Chondrocyte (in vitro differentiated cells): ENCODE data around the gene ANGPTL7. TPM values are rescaled to one million over a fixed set of nuclear protein-coding genes. Genes with fewer than 3 reads are reported as not detected.

Experiments used
- DNase-seq: peaks from one replicate; pipeline ENCODE4 v3.0.0; 2021; ENCODE audit warnings: mixed read lengths, low spot score
- H3K27ac Mint-ChIP-seq: one replicate; pipeline ENCODE4 v1.8.0; 2021; ENCODE audit warnings: mild to moderate bottlenecking, moderate library complexity, mixed read lengths; ENCODE audit not compliant: unreplicated experiment
- H3K27me3 Mint-ChIP-seq: 2 replicates; pipeline ENCODE4 v1.8.0; 2021; ENCODE audit warnings: low read depth, mixed read lengths
- H3K36me3 Mint-ChIP-seq: 2 replicates; pipeline ENCODE4 v1.8.0; 2021; ENCODE audit warnings: low read depth, mixed read lengths
- H3K4me1 Mint-ChIP-seq: 2 replicates; pipeline ENCODE4 v1.8.0; 2021; ENCODE audit warnings: low read depth, mild to moderate bottlenecking, mixed read lengths
- H3K4me3 Mint-ChIP-seq: one replicate; pipeline ENCODE4 v1.8.0; 2021; ENCODE audit warnings: mild to moderate bottlenecking, moderate library complexity, mixed read lengths; ENCODE audit not compliant: unreplicated experiment
- H3K9me3 Mint-ChIP-seq: 2 replicates; pipeline ENCODE4 v1.8.0; 2021; ENCODE audit warnings: low read depth, mixed read lengths
- CTCF ChIP-seq: fragments of 200-600 bp; sonication (generic); IDR thresholded peaks from 2 replicates; pipeline ENCODE4 v1.5.0; 2021; ENCODE audit warnings: antibody characterized with exemption, mild to moderate bottlenecking, moderate library complexity
- total RNA-seq: library from RNA; stranded (reverse); gene quantifications from 3 replicates; pipeline ENCODE4 v1.2.1, GENCODE V29; 2021

Gene ANGPTL7
- total RNA-seq, 1 donor from 2014 or later, result not detected

- H3K4me3 Mint-ChIP-seq, result no peak overlapping the region
- TF ChIP-seq CTCF, result no peak
- no peak overlapping the region for H3K27ac Mint-ChIP-seq
- H3K4me1 Mint-ChIP-seq, result peaks cover 5% of the 10 kb centered on the region
- H3K9me3 Mint-ChIP-seq, result no peaks in the 10 kb centered on the region
- no peak for DNase-seq
- no peaks in the 10 kb centered on the region for H3K27me3 Mint-ChIP-seq
- peaks cover 27% of the 10 kb centered on the region for H3K36me3 Mint-ChIP-seq
These were observed 9.1 kb downstream of the ANGPTL7 start for GRCh38 chr1:11198257-11198656.

- Mint-ChIP-seq H3K4me1 (peaks cover 5% of the 10 kb centered on the region), H3K4me3 (no peak overlapping the region), H3K27me3 (no peaks in the 10 kb centered on the region), H3K27ac (no peak overlapping the region), H3K36me3 (peaks cover 28% of the 10 kb centered on the region), H3K9me3 (no peaks in the 10 kb centered on the region)
- no peak for DNase-seq
- TF ChIP-seq CTCF, result no peak
These were observed 9.9 kb downstream of the ANGPTL7 start for GRCh38 chr1:11198851-11199594.

GRCh38 chr1:11204396-11205190, 15.4 kb downstream of the ANGPTL7 start:
- no peak for DNase-seq
- H3K4me1 Mint-ChIP-seq, result no peaks in the 10 kb centered on the region
- H3K27ac Mint-ChIP-seq, result no peak overlapping the region
- H3K27me3 Mint-ChIP-seq, result no peaks in the 10 kb centered on the region
- no peak for TF ChIP-seq CTCF
- peaks cover 26% of the 10 kb centered on the region for H3K36me3 Mint-ChIP-seq
- no peak overlapping the region for H3K4me3 Mint-ChIP-seq
- H3K9me3 Mint-ChIP-seq, result no peaks in the 10 kb centered on the region

GRCh38 chr1:11207898-11208611, 18.9 kb downstream of the ANGPTL7 start:
- no peaks in the 10 kb centered on the region for H3K27me3 Mint-ChIP-seq
- DNase-seq, result no peak
- no peak overlapping the region for H3K4me3 Mint-ChIP-seq
- peak overlapping the region; percentile 1 for H3K27ac Mint-ChIP-seq
- H3K4me1 Mint-ChIP-seq, result no peaks in the 10 kb centered on the region
- no peak for TF ChIP-seq CTCF
- H3K9me3 Mint-ChIP-seq, result no peaks in the 10 kb centered on the region
- H3K36me3 Mint-ChIP-seq, result peaks cover 42% of the 10 kb centered on the region

- no peaks in the 10 kb centered on the region for H3K9me3 Mint-ChIP-seq
- H3K4me1 Mint-ChIP-seq, result no peaks in the 10 kb centered on the region
- H3K36me3 Mint-ChIP-seq, result peaks cover 54% of the 10 kb centered on the region
- TF ChIP-seq CTCF, result no peak
- no peak for DNase-seq
- no peaks in the 10 kb centered on the region for H3K27me3 Mint-ChIP-seq
- H3K4me3 Mint-ChIP-seq, result no peak overlapping the region
- no peak overlapping the region for H3K27ac Mint-ChIP-seq
These were observed 22.3 kb downstream of the ANGPTL7 start for GRCh38 chr1:11211461-11211860.
